H1 (cell line): ENCODE data around the gene UTP25. TPM values are rescaled to one million over a fixed set of nuclear protein-coding genes. Genes with fewer than 3 reads are reported as not detected.

ENCODE experiments used
- CTCF ChIA-PET: fragments of 300-600 bp; sonication (Branson Sonifier 250); formaldehyde crosslinking; loops from one replicate; lab custom pipeline; 2021; ENCODE audit not compliant: partially characterized antibody; lab: Charles Lee
- POLR2A ChIA-PET: fragments of 300-600 bp; sonication (Branson Sonifier 250); formaldehyde crosslinking; loops from one replicate; lab custom pipeline; 2021; ENCODE audit warnings: inconsistent platforms; ENCODE audit not compliant: partially characterized antibody; lab: Charles Lee
- DNase-seq, 2 experiments: peaks; one replicate each; pipeline versions ENCODE4 v3.0.0 to v3.0.0-alpha.2; 2010 to 2022; ENCODE audit warnings: low spot score in 2 of 2, low read depth in 1 of 2, mixed read lengths in 1 of 2
- FAIRE-seq: peaks from 2 replicates; lab custom pipeline; 2011; peaks lifted over from hg19 to GRCh38; lab: Jason Lieb, UNC
- H2AFZ ChIP-seq: 2 replicates; pipeline ENCODE4 v1.8.1; 2012; ENCODE audit warnings: low read length, inconsistent platforms
- H2AK5ac ChIP-seq: 2 replicates; pipeline ENCODE4 v1.6.1; 2013; ENCODE audit warnings: low read depth, low read length
- H2BK120ac ChIP-seq: replicated peaks from 2 replicates; pipeline ENCODE3; 2013; ENCODE audit warnings: low read depth, low read length, inconsistent platforms
- H2BK12ac ChIP-seq: 2 replicates; pipeline ENCODE4 v1.6.1; 2013; ENCODE audit warnings: low read depth, low read length
- H2BK15ac ChIP-seq: 2 replicates; pipeline ENCODE4 v1.6.1; 2013; ENCODE audit warnings: low read length
- H2BK20ac ChIP-seq: 2 replicates; pipeline ENCODE4 v1.6.1; 2013; ENCODE audit warnings: low read length
- H2BK5ac ChIP-seq: 2 replicates; pipeline ENCODE4 v1.6.1; 2013; ENCODE audit warnings: low read depth, low read length
- H3K14ac ChIP-seq: 2 replicates; pipeline ENCODE4 v1.6.1; 2013; ENCODE audit warnings: inconsistent platforms; ENCODE audit not compliant: insufficient read length
- H3K18ac ChIP-seq: 2 replicates; pipeline ENCODE4 v1.6.1; 2013; ENCODE audit warnings: low read length; ENCODE audit errors: extremely low read depth
- H3K23ac ChIP-seq: 2 replicates; pipeline ENCODE4 v1.6.1; 2013; ENCODE audit warnings: inconsistent platforms; ENCODE audit not compliant: insufficient read length
- H3K23me2 ChIP-seq: 2 replicates; pipeline ENCODE4 v1.6.1; 2013; ENCODE audit warnings: low read depth, low read length
- H3K27ac ChIP-seq: 2 replicates; pipeline ENCODE4 v1.6.1; 2011; ENCODE audit warnings: low read depth, low read length, inconsistent platforms
- H3K27me3 ChIP-seq, 4 experiments: replicated peaks in 1 of 4; 1 replicate in 1 of 4; 2 replicates in 3 of 4; pipeline versions ENCODE4 v1.6.1 to v1.8.1; 2011 to 2013; ENCODE audit warnings: low read length in 3 of 4, mild to moderate bottlenecking in 3 of 4, inconsistent platforms in 2 of 4, mixed read lengths in 2 of 4, moderate library complexity in 1 of 4; ENCODE audit not compliant: control insufficient read depth in 3 of 4, insufficient read depth in 3 of 4; ENCODE audit errors: extremely low read depth in 1 of 4
- H3K36me3 ChIP-seq, 4 experiments: 2 replicates each; pipeline versions ENCODE4 v1.6.1 to v1.8.1; 2011 to 2013; ENCODE audit warnings: mild to moderate bottlenecking in 4 of 4, low read length in 3 of 4, moderate library complexity in 2 of 4, control low read depth in 1 of 4, inconsistent platforms in 1 of 4; ENCODE audit not compliant: insufficient read depth in 4 of 4, control insufficient read depth in 2 of 4
- H3K4ac ChIP-seq: replicated peaks from 2 replicates; pipeline ENCODE3; 2013; ENCODE audit warnings: low read length, low read depth, mixed read lengths, inconsistent platforms; ENCODE audit not compliant: insufficient read length
- H3K4me1 ChIP-seq, 4 experiments: replicated peaks in 1 of 4; 1 replicate in 1 of 4; 2 replicates in 3 of 4; pipeline versions ENCODE4 v1.6.1 to v1.8.1; 2011 to 2013; ENCODE audit warnings: low read length in 3 of 4, inconsistent platforms in 2 of 4, mixed read lengths in 1 of 4; ENCODE audit not compliant: insufficient read depth in 4 of 4, control insufficient read depth in 3 of 4
- H3K4me2 ChIP-seq, 2 experiments: 2 replicates each; pipeline versions ENCODE4 v1.6.1 to v1.8.1; 2011 to 2013; ENCODE audit warnings: low read depth in 2 of 2, low read length in 2 of 2, control low read depth in 1 of 2, inconsistent platforms in 1 of 2, mild to moderate bottlenecking in 1 of 2; ENCODE audit not compliant: insufficient read depth in 1 of 2
- H3K4me3 ChIP-seq, 4 experiments: fragments of 200-600, 300-600 bp in 1 of 4; sonication (generic), shearing (Covaris generic), sonication (Bioruptor Twin) in 1 of 4; 2 replicates each; pipeline versions ENCODE4 v1.5.1 to v1.8.1; 2011 to 2016; ENCODE audit warnings: low read length in 4 of 4, low read depth in 3 of 4, control low read depth in 2 of 4, inconsistent platforms in 2 of 4, mild to moderate bottlenecking in 2 of 4, mixed read lengths in 1 of 4, moderate library complexity in 1 of 4; ENCODE audit not compliant: insufficient read depth in 2 of 4; ENCODE audit errors: extremely low read depth in 1 of 4
- H3K56ac ChIP-seq: replicated peaks from 2 replicates; pipeline ENCODE3; 2013; ENCODE audit warnings: low read depth, mild to moderate bottlenecking, mixed read lengths, low read length, inconsistent platforms; ENCODE audit not compliant: insufficient read length
- H3K79me1 ChIP-seq: 2 replicates; pipeline ENCODE4 v1.6.1; 2013; ENCODE audit warnings: low read depth, low read length, control low read depth
- H3K79me2 ChIP-seq, 2 experiments: 2 replicates each; pipeline versions ENCODE4 v1.6.1 to v1.8.1; 2012 to 2013; ENCODE audit warnings: low read length in 2 of 2, mild to moderate bottlenecking in 2 of 2, inconsistent platforms in 1 of 2; ENCODE audit not compliant: insufficient read depth in 2 of 2, control insufficient read depth in 1 of 2
- H3K9ac ChIP-seq, 4 experiments: replicated peaks in 1 of 4; 1 replicate in 1 of 4; 2 replicates in 3 of 4; pipeline versions ENCODE4 v1.6.1 to v1.8.1; 2011 to 2013; ENCODE audit warnings: low read depth in 3 of 4, low read length in 3 of 4, control low read depth in 2 of 4, mild to moderate bottlenecking in 2 of 4, moderate library complexity in 2 of 4, inconsistent platforms in 1 of 4; ENCODE audit errors: extremely low read depth in 1 of 4
- H3K9me3 ChIP-seq, 2 experiments: 2 replicates each; pipeline versions ENCODE4 v1.6.1 to v1.8.1; 2012 to 2013; ENCODE audit warnings: mild to moderate bottlenecking in 2 of 2, moderate library complexity in 2 of 2, control low read depth in 1 of 2, inconsistent platforms in 1 of 2, low read depth in 1 of 2, low read length in 1 of 2, mixed read lengths in 1 of 2; ENCODE audit not compliant: insufficient read depth in 2 of 2
- H4K20me1 ChIP-seq, 2 experiments: replicated peaks in 1 of 2; 2 replicates each; pipeline versions ENCODE3 to v1.8.1; 2011 to 2013; ENCODE audit warnings: inconsistent platforms in 2 of 2, low read length in 2 of 2, mild to moderate bottlenecking in 1 of 2; ENCODE audit not compliant: insufficient read depth in 2 of 2, control insufficient read depth in 1 of 2
- H4K5ac ChIP-seq: 2 replicates; pipeline ENCODE4 v1.6.1; 2013; ENCODE audit warnings: low read length, low read depth, mixed read lengths, inconsistent platforms; ENCODE audit not compliant: insufficient read length
- H4K8ac ChIP-seq: 2 replicates; pipeline ENCODE4 v1.8.0; 2013; ENCODE audit warnings: mild to moderate bottlenecking, moderate library complexity, low read length, inconsistent platforms; ENCODE audit not compliant: insufficient read depth; ENCODE audit errors: extremely low read depth
- H4K91ac ChIP-seq: replicated peaks from 2 replicates; pipeline ENCODE3; 2013; ENCODE audit warnings: low read length, mixed read lengths, inconsistent platforms; ENCODE audit not compliant: insufficient read length
- CBX8 ChIP-seq: fragments of 300-800, 300-1000 bp; sonication (generic); IDR thresholded peaks from 2 replicates; pipeline ENCODE4 v1.7.1; 2016; ENCODE audit warnings: low read depth, low read length, borderline replicate concordance
- CTCF ChIP-seq, 3 experiments: IDR thresholded peaks; 1 replicate in 2 of 3; 2 replicates in 1 of 3; pipeline versions ENCODE4 v1.5.1 to v1.6.1; 2011; ENCODE audit warnings: low read length in 3 of 3, mild to moderate bottlenecking in 3 of 3, inconsistent platforms in 2 of 3, low read depth in 1 of 3, moderate library complexity in 1 of 3; ENCODE audit not compliant: insufficient read depth in 1 of 3; ENCODE audit errors: control extremely low read depth in 1 of 3
- EZH2 ChIP-seq: fragments of 200-600 bp; sonication (generic); IDR thresholded peaks from 2 replicates; pipeline ENCODE4 v1.7.1; 2012; ENCODE audit warnings: low read depth, mild to moderate bottlenecking, moderate library complexity, low read length, inconsistent platforms; ENCODE audit not compliant: severe bottlenecking
- HDAC2 ChIP-seq, 2 experiments: fragments of 300-600 bp in 1 of 2; sonication (generic) in 1 of 2; IDR thresholded peaks; 2 replicates each; pipeline ENCODE4 v1.6.1; 2011 to 2012; ENCODE audit warnings: low read depth in 2 of 2, low read length in 2 of 2, mild to moderate bottlenecking in 2 of 2, moderate library complexity in 2 of 2, borderline replicate concordance in 1 of 2, inconsistent platforms in 1 of 2
- JUN ChIP-seq: IDR thresholded peaks from 2 replicates; pipeline ENCODE4 v1.6.1; 2011; ENCODE audit warnings: low read depth, mild to moderate bottlenecking, improper control_type of control experiment, low read length
- KDM1A ChIP-seq: fragments of 200-600, 300-600 bp; sonication (generic); IDR thresholded peaks from 2 replicates; pipeline ENCODE4 v1.7.1; 2016; ENCODE audit warnings: mild to moderate bottlenecking, low read length, borderline replicate concordance
- KDM5A ChIP-seq: fragments of 200-600 bp; IDR thresholded peaks from 2 replicates; pipeline ENCODE4 v1.7.1; 2012; ENCODE audit warnings: mild to moderate bottlenecking, low read length, inconsistent platforms, mixed read lengths
- RFX5 ChIP-seq: IDR thresholded peaks from 2 replicates; pipeline ENCODE4 v1.6.1; 2011; ENCODE audit warnings: low read depth, low read length, improper control_type of control experiment, borderline replicate concordance
- USF2 ChIP-seq: IDR thresholded peaks from 2 replicates; pipeline ENCODE4 v1.6.1; 2011; ENCODE audit warnings: low read length, improper control_type of control experiment
- WGBS, 2 experiments: shearing (Covaris generic) in 1 of 2; methylation state at CpG; one replicate each; pipeline versions ENCODE4 v1.1.6 to v1.1.7; 2013 to 2015; ENCODE audit warnings: low lambda C conversion rate in 2 of 2, mixed read lengths in 2 of 2, inconsistent platforms in 1 of 2, low coverage in 1 of 2, missing lambda C conversion rate in 1 of 2; ENCODE audit not compliant: insufficient replicate concordance in 2 of 2, insufficient coverage in 1 of 2, insufficient read length in 1 of 2; ENCODE audit errors: extremely low coverage in 1 of 2, missing lambda C conversion rate in 1 of 2; 5-methylcytosine and 5-hydroxymethylcytosine counted together
- polyA plus RNA-seq, 7 experiments: library from polyadenylated mRNA; depleted of rRNA in 3 of 7; stranded (reverse) in 5 of 7; unstranded in 2 of 7; fragments of >200 nt in 5 of 7; fragments of 200-250 nt in 2 of 7; gene quantifications; 1 replicate in 5 of 7; 2 replicates in 1 of 7; 4 replicates in 1 of 7; pipeline versions ENCODE4 v1.2.1 to v1.2.3, GENCODE V29; 2011 to 2013; ENCODE audit warnings: missing spikeins in 2 of 7, mixed read lengths in 2 of 7
- total RNA-seq: library from RNA; stranded (reverse); fragmentation: NEBNext Ultra II Directional; extraction: Animal tissue kit (Norgen Biotek cat#: 25700); gene quantifications from 2 replicates; pipeline ENCODE4 v1.2.1, GENCODE V29; 2021

The UTP25 gene
- total and polyA plus RNA-seq, 2 of the 8 experiments (the other 6 are each of a cell fraction or from before 2014, with no cell fraction given) = 4.0 to 7.6 TPM

GRCh38 chr1:209787551-209787950 lies 40.2 kb upstream of the UTP25 start:
- Histone ChIP-seq H2AFZ (no peak overlapping the region), H3K27ac (no peak overlapping the region), H3K9ac (no peak overlapping the region), H2BK20ac (no peak overlapping the region), H4K5ac (no peak overlapping the region), H3K79me2 (peaks cover 0 to 6% of the 10 kb centered on the region in 2 experiments; a peak in 1 of 4 replicates), H2BK12ac (no peak overlapping the region), H2AK5ac (no peak overlapping the region), H4K91ac (no peak overlapping the region), H3K56ac (no peak overlapping the region), H3K4me3 (no peak overlapping the region), H3K18ac (no peak overlapping the region), H3K4ac (no peak overlapping the region), H3K27me3 (no peaks in the 10 kb centered on the region), H2BK120ac (no peak overlapping the region), H4K20me1 (no peaks in the 10 kb centered on the region), H3K4me1 (peaks cover 0 to 6% (median 2%) of the 10 kb centered on the region in 4 experiments; a peak in 2 of 7 replicates), H3K36me3 (peaks cover 2 to 9% (median 5%) of the 10 kb centered on the region in 4 experiments; a peak in 6 of 8 replicates), H4K8ac (no peak overlapping the region), H3K14ac (no peak overlapping the region), H3K23ac (no peak overlapping the region), H2BK5ac (no peak overlapping the region), H3K23me2 (peaks cover 6% of the 10 kb centered on the region), H2BK15ac (no peak overlapping the region), H3K9me3 (no peaks in the 10 kb centered on the region), H3K4me2 (no peak overlapping the region), H3K79me1 (no peaks in the 10 kb centered on the region; the same call in 1 of the 2 replicates)
- 91% methylated on average over 2 of the region's 2 CpGs; no CpG with 5 or more reads in 1 of the 2 experiments for WGBS, 2 experiments
- POLR2A ChIA-PET = interaction anchor here (1.2 kb wide), 1 partner anchor 10 kb away, joined by 4 read pairs; no protein-coding TSS in a partner anchor
- DNase-seq (no peak), FAIRE-seq (no peak)
- CTCF ChIA-PET = interaction anchor here (0.6 to 2.7 kb wide), 10 partner anchors 10 to 730 kb away, joined by 3 to 13 read pairs (median 4); partner anchors contain the start of gene UTP25
- TF ChIP-seq CBX8 (no peak), KDM1A (no peak), JUN (no peak), HDAC2 (IDR thresholded peaks at IDR 0.05; ENCODE audit: borderline replicate concordance in 1 of 2, low read depth in 2 of 2, low read length in 2 of 2) (no peak), USF2 (no peak), KDM5A (no peak), RFX5 (no peak), CTCF (IDR thresholded peaks at IDR 0.05; ENCODE audit: control extremely low read depth in 1 of 3, insufficient read depth in 1 of 3, low read depth in 1 of 3, low read length in 3 of 3) (no peak), EZH2 (no peak)
